Aorta (tissue), 5 donors: Measurements from ENCODE around the gene DNAI7. TPM values are rescaled to one million over a fixed set of nuclear protein-coding genes. Genes with fewer than 3 reads are reported as not detected.

ENCODE experiments used
- ATAC-seq: fragments of 200-7000 bp; cut with Tn5 transposase; one replicate; pipeline ENCODE4 v1.9.1; 2022; ENCODE audit warnings: moderate library complexity; ENCODE audit not compliant: low FRiP score
- DNase-seq, 2 donors: peaks; one replicate each; pipeline ENCODE4 v3.0.0-alpha.2; 2020
- H3K27ac ChIP-seq, 2 donors: one replicate each; pipeline ENCODE4 v1.5.1; 2013; ENCODE audit warnings: low read length in 2 of 2, mild to moderate bottlenecking in 2 of 2, moderate library complexity in 2 of 2, control low read depth in 1 of 2, inconsistent platforms in 1 of 2, low read depth in 1 of 2
- H3K27me3 ChIP-seq, 2 donors: one replicate each; pipeline ENCODE4 v1.6.1; 2013; ENCODE audit warnings: control low read depth in 1 of 2, low read length in 1 of 2, mild to moderate bottlenecking in 1 of 2, moderate library complexity in 1 of 2; ENCODE audit not compliant: insufficient read depth in 2 of 2, control insufficient read depth in 1 of 2
- H3K36me3 ChIP-seq, 2 donors: one replicate each; pipeline ENCODE4 v1.6.1; 2013; ENCODE audit warnings: control low read depth in 1 of 2, low read length in 1 of 2, mild to moderate bottlenecking in 1 of 2; ENCODE audit not compliant: insufficient read depth in 2 of 2, control insufficient read depth in 1 of 2
- H3K4me1 ChIP-seq, 2 donors: one replicate each; pipeline ENCODE4 v1.6.1; 2013; ENCODE audit warnings: low read length in 2 of 2, control low read depth in 1 of 2, mild to moderate bottlenecking in 1 of 2, moderate library complexity in 1 of 2; ENCODE audit not compliant: insufficient read depth in 2 of 2, control insufficient read depth in 1 of 2
- H3K4me3 ChIP-seq, 2 donors: one replicate each; pipeline ENCODE4 v1.5.1; 2013; ENCODE audit warnings: low read length in 2 of 2, control low read depth in 1 of 2, mild to moderate bottlenecking in 1 of 2
- H3K9me3 ChIP-seq: one replicate; pipeline ENCODE4 v1.6.1; 2013; ENCODE audit warnings: mild to moderate bottlenecking, low read length; ENCODE audit not compliant: control insufficient read depth
- WGBS, 2 donors: extraction: QIAGEN DNeasy Blood & Tissue Kit; methylation state at CpG; one replicate each; pipeline ENCODE4 v1.1.7; 2013; 5-methylcytosine and 5-hydroxymethylcytosine counted together
- intact Hi-C, 2 donors: fragments of 100-400 bp; cut with DNase I; formaldehyde crosslinking; loops; one replicate each; pipeline versions ENCODE4 v1.14.2 to v1.15.0; 2022
- long read RNA-seq, 2 donors: library from polyadenylated mRNA; unstranded; transcript quantifications; one replicate each; pipeline ENCODE4 v2.0.0, GENCODE V29; 2020 to 2021
- polyA plus RNA-seq, 2 donors: library from polyadenylated mRNA; stranded (reverse); fragments of 200-250 nt; gene quantifications; one replicate each; pipeline ENCODE4 v1.2.3, GENCODE V29; 2013
- total RNA-seq, 2 donors: library from RNA; stranded (reverse); fragmentation: NEBNext Ultra II Directional; extraction: Animal tissue kit (Norgen Biotek cat#: 25700); gene quantifications; one replicate each; pipeline ENCODE4 v1.2.1, GENCODE V29; 2021
- donor health status: healthy with polysubstance abuse.
- donor health status: Bipolar disorder and iron deficiency.
- donor health status: DM: no; HTN: no; CAD: no.
- donor health status: DM: no; HTN: no; CAD: no.
- donor health status: DM: yes; HTN: yes; CAD: no.

The DNAI7 gene, protein sequence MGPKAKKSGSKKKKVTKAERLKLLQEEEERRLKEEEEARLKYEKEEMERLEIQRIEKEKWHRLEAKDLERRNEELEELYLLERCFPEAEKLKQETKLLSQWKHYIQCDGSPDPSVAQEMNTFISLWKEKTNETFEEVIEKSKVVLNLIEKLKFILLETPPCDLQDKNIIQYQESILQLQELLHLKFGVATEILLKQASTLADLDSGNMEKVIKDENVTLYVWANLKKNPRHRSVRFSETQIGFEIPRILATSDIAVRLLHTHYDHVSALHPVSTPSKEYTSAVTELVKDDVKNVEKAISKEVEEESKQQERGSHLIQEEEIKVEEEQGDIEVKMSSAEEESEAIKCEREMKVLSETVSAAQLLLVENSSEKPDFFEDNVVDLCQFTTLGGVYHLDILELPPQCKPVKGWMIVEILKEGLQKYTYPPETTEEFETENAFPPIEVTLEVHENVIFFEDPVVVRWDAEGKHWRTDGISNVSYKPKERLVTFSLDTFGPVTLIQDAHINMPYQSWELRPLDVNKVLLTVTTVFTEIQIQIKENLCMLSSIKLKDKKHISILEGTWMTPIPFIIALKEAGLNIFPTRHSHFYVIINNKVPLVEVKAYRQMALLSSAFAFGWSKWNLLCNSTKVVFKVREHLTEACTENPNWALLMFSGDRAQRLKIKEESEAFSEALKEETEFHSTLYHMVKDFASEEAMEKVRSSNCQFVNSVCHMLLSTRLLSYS
- total RNA-seq = 1 to 10 TPM in 1 of 2 donors, under 1 TPM in 1; 0.24 to 1.2 TPM
- polyA plus RNA-seq = under 1 TPM in 1 of 2 donors, not detected in 1; 0.64 TPM
- long read RNA-seq, donor 1 = 0 reads
- long read RNA-seq, donor 2 = 0 reads

DNA sequence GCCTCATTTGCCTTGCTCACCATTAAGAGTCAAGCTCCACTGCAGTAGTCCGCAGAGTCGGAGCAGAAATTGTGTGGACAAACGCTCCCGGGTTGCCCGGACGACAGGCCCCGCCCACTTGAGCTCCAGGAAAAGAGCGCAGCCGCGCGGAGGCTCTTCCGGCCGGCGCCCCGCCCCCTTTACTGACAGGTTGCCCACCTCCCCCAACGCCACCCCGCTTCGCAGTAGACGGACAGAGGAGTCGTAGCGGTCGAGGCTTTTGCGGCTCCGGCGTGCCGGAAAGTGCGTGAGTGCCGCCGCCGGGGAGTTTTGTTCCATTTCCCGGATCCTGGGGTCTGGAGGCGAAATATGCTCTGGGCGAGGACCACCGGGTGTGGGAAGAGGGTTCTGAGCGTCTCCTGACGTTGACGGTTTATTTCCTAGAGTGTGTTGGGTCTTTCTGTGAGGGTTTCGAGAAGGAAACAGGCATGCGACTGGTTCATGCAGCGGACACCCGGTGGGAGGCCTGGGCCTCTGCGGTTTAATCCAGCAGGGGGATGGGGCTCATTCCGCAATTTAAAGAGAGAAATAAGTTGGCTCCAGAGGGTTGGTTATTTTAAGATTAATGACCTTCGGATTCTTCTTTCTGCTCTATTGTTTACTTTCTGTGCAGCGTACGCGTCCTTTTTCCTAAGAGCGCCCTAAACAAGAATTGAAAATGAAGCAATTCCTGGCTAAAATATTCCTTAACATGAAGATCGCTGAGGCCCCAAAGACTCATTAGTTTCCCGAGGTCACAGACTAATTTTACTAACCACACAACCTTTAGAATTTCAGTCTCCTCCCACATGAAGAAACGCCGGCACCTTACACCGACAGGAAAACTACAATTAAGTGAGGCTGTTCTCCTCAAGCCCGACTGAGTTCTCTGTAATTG is at the start of gene DNAI7, which contains the start of gene ETFRF1:
TSS of gene DNAI7 (minus strand) at position 105 of the 916 bp plus-strand sequence. CDS start at position 23, 82 bp downstream.
TSS of gene ETFRF1 (plus strand) at position 182 of the 916 bp plus-strand sequence. CDS start 8,720 bp downstream, outside the sequence.
- H3K36me3 ChIP-seq = no peaks in the 10 kb centered on the region
- peaks cover 0 to 1% of the 10 kb centered on the region in 2 donors for H3K4me1 ChIP-seq
- ATAC-seq (peak; percentile 99), DNase-seq (peak; percentile 99 to 100)
- no peaks in the 10 kb centered on the region for H3K9me3 ChIP-seq
- peak within 1 kb of the TSS; percentile 80 to 84 for H3K4me3 ChIP-seq
- H3K27ac ChIP-seq = peak within 1 kb of the TSS; percentile 89 to 91
- intact Hi-C loops = no loop called here
- 0% methylated on average over 54 of the region's 54 CpGs for WGBS, 2 donors
- no peaks in the 10 kb centered on the region for H3K27me3 ChIP-seq

DNA sequence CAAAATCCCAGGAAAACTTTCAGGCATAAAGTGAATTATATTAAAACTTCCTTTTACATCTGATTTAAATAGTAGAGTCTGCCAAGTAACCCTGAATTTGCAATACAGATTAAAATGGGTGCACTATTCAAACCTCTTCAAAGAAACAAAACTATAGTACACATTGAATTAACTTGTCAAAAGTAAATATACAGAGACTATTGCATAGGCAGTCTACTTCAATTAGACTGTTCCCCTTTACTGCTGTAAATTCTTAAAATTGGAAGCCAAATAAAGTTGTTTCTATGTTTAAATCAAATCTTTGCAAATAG is 48.7 kb upstream of the DNAI7 start:
- no peaks in the 10 kb centered on the region for H3K27me3 ChIP-seq
- intact Hi-C loops = no loop called here
- H3K9me3 ChIP-seq = no peaks in the 10 kb centered on the region
- no peak overlapping the region for H3K4me3 ChIP-seq
- H3K36me3 ChIP-seq = no peaks in the 10 kb centered on the region
- H3K4me1 ChIP-seq = peaks cover 0 to 1% of the 10 kb centered on the region in 2 donors
- DNase-seq = no peak
- no peak for ATAC-seq
- no peak overlapping the region for H3K27ac ChIP-seq

DNA sequence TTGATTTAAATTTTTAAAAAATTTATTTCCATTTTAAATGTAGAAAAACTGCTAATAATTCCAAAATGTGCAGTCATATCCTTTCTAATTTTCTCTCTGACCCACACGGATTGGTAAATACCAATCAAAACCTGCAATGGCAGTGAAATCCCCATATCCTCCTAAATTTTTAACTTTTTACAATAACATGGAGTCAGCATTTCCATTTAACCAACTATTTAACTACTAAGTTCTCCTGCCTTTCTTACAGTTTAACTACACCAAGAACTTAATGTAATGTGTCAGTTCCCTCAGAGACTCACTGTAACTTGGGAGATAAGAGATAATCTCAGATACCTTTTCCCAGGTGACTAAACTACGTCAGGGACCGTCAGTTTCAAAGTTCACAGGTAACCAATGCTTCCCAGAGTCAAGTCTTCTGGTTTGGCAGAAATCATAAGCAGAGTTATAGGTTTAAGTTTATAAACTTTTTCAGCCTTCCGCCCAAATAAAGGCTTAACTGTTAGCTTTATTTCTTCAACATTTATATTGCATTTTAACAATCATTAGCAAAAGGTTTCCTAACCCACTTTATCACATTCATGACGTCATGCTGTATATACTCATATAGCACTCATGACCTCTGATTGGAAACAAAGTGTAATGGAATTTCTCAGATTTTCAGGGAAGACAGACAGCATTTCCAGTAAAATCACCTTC is 48.2 kb upstream of the DNAI7 start:
- no peaks in the 10 kb centered on the region for H3K4me1 ChIP-seq
- H3K27ac ChIP-seq = no peak overlapping the region
- intact Hi-C loops = no loop called here
- DNase-seq (no peak), ATAC-seq (no peak)
- H3K36me3 ChIP-seq = no peaks in the 10 kb centered on the region
- 73 to 78% methylated on average over 5 of the region's 5 CpGs for WGBS, 2 donors
- no peaks in the 10 kb centered on the region for H3K9me3 ChIP-seq
- H3K4me3 ChIP-seq = no peak overlapping the region
- H3K27me3 ChIP-seq = no peaks in the 10 kb centered on the region

DNA sequence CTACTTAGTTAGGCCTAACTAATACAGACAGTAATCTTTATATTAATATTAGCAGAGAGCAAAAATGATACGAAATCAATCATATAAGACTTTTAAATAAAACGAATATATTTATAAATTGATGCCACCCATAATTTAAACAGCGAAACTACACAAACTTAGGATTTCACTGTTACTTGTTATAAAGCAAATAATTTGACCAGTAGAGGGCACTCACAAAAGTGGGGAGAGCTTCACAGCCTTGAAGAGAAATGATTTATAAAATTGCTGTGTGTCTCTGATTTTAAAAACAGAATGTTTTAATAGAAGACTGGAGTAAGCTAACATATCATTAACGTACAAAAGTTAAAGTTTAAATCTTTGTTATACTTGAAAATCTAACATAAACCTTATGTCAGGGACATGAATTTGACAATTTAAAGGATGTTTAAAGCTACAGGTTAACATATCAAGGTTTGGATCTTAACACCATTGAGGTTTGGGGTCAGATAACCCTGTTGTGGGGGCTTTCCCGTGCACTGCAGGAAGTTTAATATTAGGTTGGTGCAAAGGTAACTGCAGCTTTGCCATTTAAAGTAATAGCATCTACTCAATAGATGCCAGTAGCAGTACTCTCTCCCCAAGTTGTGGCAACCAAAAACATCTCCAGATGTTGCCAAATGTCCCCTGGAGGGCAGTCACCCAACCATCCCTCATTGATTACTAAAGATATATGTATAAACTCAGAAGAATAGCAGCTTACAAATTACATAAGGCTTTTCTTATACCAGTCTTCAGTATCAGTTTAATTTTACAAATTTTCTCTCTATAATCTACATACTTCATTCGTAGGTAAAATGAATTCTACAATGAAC is 46.4 kb upstream of the DNAI7 start:
- H3K9me3 ChIP-seq = no peaks in the 10 kb centered on the region
- peaks cover 0 to 2% of the 10 kb centered on the region in 2 donors for H3K36me3 ChIP-seq
- no peak for DNase-seq
- no peak overlapping the region for H3K4me3 ChIP-seq
- no peak for ATAC-seq
- intact Hi-C loops = no loop called here
- H3K27ac ChIP-seq = no peak overlapping the region
- WGBS, 2 donors = 37 to 41% methylated on average over 6 of the region's 6 CpGs
- H3K4me1 ChIP-seq = no peaks in the 10 kb centered on the region
- H3K27me3 ChIP-seq = no peaks in the 10 kb centered on the region

DNA sequence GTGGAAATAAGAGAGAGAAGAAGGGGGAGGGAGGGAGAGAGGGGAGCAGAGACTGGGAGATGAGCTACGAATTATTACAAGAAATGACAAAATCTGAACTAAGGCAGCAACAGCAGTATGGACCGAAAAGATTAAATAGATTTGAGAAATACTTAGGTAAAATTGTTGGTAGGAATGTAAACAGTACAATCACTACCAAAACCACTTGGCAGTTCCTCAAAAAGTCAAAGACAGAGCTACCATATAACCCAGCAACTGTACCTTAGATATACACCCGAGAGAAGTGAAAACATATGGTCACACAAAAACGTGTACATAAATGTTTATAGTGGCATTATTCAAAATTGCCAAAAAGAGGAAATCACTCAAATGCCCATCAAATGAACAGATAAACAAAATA is 41.7 kb upstream of the DNAI7 start:
- WGBS, 2 donors = 75 to 80% methylated on average over 4 of the region's 4 CpGs
- peaks cover 0 to 2% of the 10 kb centered on the region in 2 donors for H3K36me3 ChIP-seq
- ATAC-seq = no peak
- DNase-seq = no peak
- no peak overlapping the region for H3K4me3 ChIP-seq
- intact Hi-C loops = no loop called here
- H3K9me3 ChIP-seq = no peaks in the 10 kb centered on the region
- H3K4me1 ChIP-seq = no peaks in the 10 kb centered on the region
- no peaks in the 10 kb centered on the region for H3K27me3 ChIP-seq
- H3K27ac ChIP-seq = no peak overlapping the region

DNA sequence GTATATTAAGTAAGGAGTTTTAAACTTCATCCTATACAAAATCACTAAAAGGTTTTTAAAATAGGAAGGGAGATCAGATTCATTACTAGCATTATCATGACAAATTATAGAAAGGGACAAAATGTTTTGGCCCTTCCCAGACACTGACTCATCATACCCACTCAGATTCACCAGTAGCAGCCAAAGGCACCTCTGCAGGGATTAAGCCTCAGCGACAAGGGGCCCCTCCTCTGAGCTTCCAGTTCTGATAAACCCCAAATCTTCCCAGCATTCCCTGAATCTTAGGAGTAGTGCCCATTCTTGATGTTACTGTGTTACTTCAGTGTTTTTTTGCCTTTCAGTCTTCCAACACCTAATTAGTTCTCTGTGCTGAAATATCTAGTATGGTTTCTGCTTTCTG is 41.2 kb upstream of the DNAI7 start:
- DNase-seq (no peak), ATAC-seq (no peak)
- no peak overlapping the region for H3K27ac ChIP-seq

DNA sequence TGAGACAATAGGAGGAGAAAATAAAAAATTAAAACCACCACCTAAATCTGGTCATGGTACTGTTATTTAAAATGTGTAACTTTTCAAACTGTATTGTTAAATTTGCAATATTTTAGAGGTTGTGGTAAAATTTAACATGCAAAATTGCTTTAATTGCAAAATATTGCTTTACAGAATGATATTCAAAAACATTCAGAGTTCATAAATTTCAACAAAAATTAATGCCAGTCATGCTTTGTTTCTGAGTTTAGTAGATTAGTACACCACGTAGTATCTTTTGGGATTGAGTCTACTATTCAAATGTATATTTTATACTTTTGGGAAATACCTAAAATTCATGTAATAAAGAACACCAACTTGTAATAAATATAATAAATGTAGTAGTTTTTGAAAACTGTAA is 18.4 kb upstream of the DNAI7 start:
- H3K36me3 ChIP-seq = no peaks in the 10 kb centered on the region
- no peak overlapping the region for H3K4me3 ChIP-seq
- no peaks in the 10 kb centered on the region for H3K9me3 ChIP-seq
- no peak for DNase-seq
- intact Hi-C loops = no loop called here
- no peak for ATAC-seq
- H3K4me1 ChIP-seq = peaks cover 0 to 2% of the 10 kb centered on the region in 2 donors
- 90 to 100% methylated on average over 1 of the region's 1 CpG for WGBS, 2 donors
- no peak overlapping the region for H3K27ac ChIP-seq
- no peaks in the 10 kb centered on the region for H3K27me3 ChIP-seq

More for the DNA sequence above, 41.2 kb upstream of the DNAI7 start:
- Histone ChIP-seq H3K9me3 (no peaks in the 10 kb centered on the region), H3K4me1 (no peaks in the 10 kb centered on the region), H3K36me3 (peaks cover 0 to 2% of the 10 kb centered on the region in 2 donors), H3K4me3 (no peak overlapping the region), H3K27me3 (no peaks in the 10 kb centered on the region)
- WGBS, 2 donors = 24 to 37% methylated on average over 1 of the region's 1 CpG
- intact Hi-C loops = no loop called here
